Retinal pigment epithelial cell (primary cell): ENCODE data around the gene TREH.

Experiments
- DNase-seq: peaks from one replicate; pipeline ENCODE4 v3.0.0-alpha.2; 2010; ENCODE audit warnings: low read depth
- H3K4me3 ChIP-seq: 2 replicates; pipeline ENCODE4 v1.5.1; 2011; ENCODE audit warnings: mild to moderate bottlenecking, low read length, control low read depth, moderate library complexity
- TF ChIP-seq, protein P1 (sequence below): conservative IDR thresholded peaks from 2 replicates; pipeline ENCODE4 v1.5.1; 2011; ENCODE audit warnings: low read depth, low read length, control low read depth, inconsistent platforms

TREH gene

DNA sequence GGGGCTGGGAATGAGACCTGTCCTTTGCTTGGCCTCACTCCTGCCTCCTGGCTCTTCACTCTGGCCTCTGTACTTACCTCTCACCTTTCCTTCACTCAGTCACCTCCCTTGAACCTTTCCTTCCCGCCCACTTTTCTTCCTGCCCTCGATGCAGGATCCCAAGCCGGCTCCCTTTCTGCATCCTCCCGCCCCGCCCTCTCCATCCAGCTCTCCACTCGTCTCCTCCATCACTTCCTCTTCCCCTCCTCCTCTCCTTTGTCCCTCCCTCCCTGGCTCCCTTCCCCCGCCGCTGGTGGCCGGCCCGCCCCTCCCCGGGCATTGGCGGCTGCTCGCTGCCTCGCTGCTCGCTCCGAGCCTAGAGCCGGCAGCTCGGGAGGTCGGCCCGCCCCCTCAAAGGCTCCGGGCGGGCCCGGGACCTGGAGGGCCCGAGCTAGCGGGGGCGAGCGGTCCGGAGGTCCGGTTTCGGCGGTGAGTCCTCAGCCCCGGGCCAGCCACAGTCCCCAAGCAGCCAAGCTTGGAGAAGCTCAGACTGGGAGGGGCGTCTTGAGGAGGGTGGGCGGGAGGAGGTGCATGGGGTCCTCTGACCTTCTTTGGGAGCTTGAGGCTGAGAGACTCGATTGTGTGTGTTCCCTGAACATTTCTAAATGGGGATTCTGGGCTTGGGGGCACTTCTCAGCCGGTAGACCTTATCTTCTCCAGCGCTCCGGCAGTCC, 58.2 kb downstream of the TREH start:
- peak overlapping the region; percentile 80 for H3K4me3 ChIP-seq
- DNase-seq: peak; percentile 63
- TF ChIP-seq, protein P1, sequence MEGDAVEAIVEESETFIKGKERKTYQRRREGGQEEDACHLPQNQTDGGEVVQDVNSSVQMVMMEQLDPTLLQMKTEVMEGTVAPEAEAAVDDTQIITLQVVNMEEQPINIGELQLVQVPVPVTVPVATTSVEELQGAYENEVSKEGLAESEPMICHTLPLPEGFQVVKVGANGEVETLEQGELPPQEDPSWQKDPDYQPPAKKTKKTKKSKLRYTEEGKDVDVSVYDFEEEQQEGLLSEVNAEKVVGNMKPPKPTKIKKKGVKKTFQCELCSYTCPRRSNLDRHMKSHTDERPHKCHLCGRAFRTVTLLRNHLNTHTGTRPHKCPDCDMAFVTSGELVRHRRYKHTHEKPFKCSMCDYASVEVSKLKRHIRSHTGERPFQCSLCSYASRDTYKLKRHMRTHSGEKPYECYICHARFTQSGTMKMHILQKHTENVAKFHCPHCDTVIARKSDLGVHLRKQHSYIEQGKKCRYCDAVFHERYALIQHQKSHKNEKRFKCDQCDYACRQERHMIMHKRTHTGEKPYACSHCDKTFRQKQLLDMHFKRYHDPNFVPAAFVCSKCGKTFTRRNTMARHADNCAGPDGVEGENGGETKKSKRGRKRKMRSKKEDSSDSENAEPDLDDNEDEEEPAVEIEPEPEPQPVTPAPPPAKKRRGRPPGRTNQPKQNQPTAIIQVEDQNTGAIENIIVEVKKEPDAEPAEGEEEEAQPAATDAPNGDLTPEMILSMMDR: no peak

DNA sequence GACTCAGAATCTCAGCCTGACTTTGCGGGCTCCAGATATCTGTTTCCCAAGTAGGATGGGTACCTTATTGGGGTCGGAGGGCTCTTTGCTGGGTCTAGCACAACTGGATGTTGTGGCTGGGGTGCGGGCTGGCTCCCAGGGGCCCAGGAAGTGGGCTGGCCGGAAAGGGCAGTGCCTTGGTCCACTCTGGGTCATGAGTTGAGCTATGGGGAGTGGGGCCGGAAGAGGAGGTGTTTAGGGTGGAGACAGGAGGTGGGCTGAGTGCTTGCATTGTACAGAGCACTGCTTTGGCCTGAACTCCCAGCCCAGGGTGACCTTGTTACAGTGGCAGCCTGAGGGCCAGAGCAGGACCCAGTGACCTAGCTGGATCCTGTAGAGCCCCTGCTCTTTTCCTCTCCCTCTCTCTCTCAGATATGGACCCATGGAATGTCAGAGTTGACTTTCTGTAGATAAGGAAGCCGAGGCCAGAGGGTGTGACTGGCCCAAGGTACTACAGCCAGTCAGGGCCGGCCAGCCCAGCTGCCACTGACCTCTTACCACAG, 58.9 kb downstream of the TREH start:
- peak overlapping the region; percentile 80 for H3K4me3 ChIP-seq
- no peak for DNase-seq
- TF ChIP-seq, protein P1: no peak

DNA sequence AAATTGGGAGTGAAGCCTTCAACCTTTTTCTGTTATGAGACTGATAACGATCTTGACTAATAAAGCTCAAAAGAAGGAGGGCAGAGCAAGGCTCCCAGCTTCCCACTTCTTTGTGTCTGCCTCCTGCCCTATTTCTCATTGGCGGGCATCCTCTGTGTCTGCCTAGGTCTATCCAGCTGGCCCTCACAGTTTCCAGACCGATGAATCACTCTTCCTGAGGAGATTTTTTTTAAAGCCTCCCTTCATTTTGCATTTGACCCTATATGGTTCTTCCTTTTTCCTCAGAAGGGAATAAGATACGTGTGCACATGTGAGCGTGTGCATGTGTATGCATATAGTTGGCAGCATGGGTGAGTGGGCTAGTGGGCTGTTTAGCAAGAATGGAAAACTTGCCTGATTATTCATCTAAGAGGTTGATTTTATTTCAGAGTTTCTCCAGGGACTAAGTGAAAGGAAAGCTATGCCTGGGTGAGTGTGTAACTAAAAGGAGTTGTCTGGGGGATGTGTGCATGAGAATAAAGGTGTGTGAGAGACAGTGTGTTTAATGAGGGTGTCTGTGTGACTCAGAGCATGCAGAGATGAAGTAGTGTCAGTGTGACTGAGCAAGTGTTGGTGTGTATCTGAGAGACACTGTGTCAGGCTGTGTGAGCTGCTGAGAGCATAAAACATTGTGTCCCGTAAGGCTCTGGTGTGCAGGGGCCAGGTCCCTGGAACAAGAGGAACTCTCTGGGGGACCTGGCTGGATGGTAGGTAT, 59.8 kb downstream of the TREH start:
- TF ChIP-seq, protein P1: no peak
- peak; percentile 81 for DNase-seq
- H3K4me3 ChIP-seq: no peak overlapping the region

DNA sequence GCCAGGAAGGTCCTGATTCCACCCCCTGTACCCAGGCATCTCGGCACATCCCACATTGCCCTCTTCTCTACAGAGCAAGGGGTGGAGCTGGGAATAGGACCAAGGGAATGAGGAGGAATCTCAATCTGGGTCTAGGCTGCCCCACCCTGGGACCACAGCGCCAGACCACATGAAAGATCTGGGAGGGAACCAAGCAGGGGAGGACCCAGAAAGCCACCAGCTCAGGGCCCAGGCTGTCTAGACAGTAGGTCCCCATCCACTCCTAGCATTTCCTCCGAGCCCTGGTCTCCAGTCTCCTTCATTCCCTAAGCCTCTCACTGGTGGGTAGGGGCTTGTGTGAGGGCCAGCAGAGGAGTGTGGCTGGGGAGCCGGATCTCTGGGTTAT, 60.5 kb downstream of the TREH start:
- peak; percentile 51 for DNase-seq
- H3K4me3 ChIP-seq: no peak overlapping the region
- TF ChIP-seq, protein P1: no peak

DNA sequence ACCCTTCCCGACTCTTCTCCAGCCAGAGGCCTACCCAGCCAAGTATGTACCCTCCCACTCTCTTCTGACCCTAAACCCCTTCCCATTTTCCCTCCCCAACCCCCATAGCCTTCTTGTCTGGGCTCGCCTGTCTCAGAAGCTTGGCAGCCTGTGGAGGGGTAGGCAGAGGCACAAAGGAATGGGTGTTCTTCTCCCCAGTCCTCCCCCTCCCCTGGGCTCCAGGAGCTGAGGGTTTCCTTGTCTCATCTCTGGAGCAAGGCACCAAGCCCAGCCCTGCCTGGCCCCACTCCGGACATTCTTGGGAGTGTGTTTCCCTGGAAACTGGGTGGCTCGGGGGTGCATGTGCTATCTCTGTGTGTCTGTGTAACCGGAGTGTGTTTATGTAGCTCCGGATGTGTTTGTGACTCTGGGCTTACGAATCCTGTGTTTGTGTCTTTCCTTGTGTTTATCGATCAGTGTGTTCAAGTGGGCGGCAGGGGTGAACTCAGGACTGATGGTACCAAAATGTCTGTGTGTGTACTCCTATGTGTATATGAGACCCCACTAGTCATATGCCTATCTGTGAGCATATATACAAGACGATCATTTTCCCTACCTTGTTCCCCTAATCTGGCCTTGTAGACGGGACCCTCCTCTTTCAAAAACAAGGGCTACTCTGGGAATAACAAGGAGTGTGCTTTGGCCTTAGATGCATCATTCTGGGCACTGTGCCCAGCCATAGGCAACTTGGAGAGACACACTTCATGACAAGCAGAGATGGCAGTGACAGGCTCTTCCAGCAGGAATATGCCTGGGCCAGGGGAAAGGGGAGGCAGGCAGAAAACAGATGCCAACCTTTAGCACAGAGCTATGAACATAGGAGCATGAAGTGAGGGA, 61.1 kb downstream of the TREH start:
- TF ChIP-seq, protein P1: no peak
- DNase-seq: no peak
- H3K4me3 ChIP-seq: no peak overlapping the region

DNA sequence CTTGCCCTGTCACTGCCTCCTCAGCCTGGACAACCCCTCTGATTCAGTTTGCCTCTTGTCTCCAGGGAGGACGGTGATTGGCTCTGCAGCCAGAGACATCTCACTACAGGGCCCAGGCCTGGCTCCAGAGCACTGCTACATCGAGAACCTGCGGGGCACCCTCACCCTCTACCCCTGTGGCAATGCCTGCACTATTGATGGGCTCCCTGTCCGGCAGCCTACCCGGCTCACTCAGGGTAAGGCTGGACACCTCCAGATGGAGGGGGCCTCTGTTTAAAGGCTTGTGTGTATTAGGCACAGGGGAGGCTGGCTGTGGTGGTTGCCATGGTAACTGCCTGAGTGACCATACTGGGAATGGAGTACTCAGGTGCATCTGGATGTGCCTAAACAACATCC, 63.5 kb downstream of the TREH start:
- no peak for DNase-seq
- no peak overlapping the region for H3K4me3 ChIP-seq
- TF ChIP-seq, protein P1: no peak
